HG03521 (cell line): ENCODE results near the gene AGO1.
"Not testable (repeated sequence)": the region's sequence is repeated elsewhere in the genome, so short reads cannot be mapped to it uniquely, and the experiment has no call there.

ENCODE experiments used
- ATAC-seq: cut with Tn5 transposase; IDR thresholded peaks from one replicate; pipeline ENCODE4 v1.9.1; 2021; ENCODE audit warnings: mild to moderate bottlenecking, moderate library complexity; ENCODE audit not compliant: unreplicated experiment

Gene AGO1

GRCh38 chr1:35866991-35867390, 16.0 kb upstream of the AGO1 start:
- no peak for ATAC-seq

DNA sequence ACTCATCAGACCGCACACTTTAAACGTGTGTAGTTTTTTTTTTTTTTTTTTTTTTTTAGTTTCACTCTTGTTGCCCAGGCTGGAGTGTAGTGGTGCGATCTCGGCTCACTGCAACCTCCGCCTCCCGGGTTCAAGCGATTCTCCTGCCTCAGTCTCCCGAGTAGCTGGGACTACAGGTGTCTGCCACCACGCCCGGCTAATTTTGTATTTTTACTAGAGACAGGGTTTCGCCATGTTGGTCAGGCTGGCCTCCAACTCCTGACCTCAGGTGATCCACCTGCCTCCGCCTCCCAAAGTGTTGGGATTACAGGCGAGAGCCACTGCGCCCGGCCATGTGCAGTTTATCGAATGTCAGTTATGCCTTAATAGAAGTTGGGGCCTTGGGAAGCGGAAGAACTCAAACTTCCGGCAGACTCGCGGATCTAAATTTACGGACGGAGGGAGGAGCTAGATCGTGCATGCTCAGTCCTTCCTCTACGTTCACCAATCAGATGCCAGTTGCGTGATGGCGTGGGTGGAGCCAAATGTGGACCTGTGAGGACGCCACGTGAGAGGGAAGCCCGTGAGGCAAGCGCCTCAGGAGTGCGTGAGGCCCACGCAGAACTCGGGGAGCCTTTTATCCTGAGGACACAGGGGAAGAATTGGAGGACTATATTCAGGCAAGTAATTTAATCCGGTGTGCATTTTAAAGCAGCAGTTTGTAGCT, 13.6 kb upstream of the AGO1 start:
- ATAC-seq: not testable (repeated sequence)

GRCh38 chr1:35870651-35871309, 12.2 kb upstream of the AGO1 start:
- no peak for ATAC-seq

DNA sequence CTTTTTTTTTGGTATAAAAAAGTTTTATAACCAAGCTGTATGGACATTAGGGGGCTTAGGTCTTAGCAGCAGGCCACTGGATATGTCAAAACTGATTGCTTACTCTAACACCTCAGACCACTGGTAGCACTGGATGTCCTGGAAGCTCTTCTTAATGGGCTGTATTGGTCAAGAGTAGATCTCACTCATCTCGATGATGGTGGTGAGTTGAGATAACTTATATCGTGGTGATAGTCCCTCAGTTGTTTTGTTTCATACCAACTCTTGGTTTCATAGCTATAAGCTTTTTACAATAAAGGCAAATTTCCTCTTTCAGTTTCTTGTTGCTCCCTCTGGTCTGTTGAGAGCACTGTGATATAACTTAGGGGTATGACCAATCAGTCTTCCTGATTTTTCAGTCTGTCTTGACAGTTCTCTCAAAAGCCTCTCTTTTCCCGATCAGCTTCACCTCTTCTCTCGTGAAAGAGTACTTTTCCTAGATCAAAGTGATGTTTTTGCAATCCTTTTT, 9.7 kb upstream of the AGO1 start:
- ATAC-seq: no peak

DNA sequence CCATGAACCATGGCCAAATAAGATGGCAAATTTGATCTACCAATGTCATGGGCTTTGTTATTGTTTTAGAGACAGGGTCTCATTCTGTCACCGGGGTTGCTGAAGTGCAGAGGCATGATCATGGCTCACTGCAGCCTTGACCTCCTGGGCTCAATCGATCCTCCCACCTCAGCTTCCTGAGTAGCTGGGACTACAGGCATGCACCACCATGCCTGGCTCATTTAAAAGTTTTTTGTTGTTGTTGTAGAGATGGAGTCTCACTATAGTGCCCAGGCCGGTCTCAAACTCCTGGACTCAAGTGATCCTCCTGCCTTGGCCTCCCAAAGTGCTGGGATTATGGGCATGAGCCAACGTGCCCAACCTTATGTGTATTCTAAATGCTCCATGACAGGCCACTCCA, 8.9 kb upstream of the AGO1 start:
- ATAC-seq: not testable (repeated sequence)

DNA sequence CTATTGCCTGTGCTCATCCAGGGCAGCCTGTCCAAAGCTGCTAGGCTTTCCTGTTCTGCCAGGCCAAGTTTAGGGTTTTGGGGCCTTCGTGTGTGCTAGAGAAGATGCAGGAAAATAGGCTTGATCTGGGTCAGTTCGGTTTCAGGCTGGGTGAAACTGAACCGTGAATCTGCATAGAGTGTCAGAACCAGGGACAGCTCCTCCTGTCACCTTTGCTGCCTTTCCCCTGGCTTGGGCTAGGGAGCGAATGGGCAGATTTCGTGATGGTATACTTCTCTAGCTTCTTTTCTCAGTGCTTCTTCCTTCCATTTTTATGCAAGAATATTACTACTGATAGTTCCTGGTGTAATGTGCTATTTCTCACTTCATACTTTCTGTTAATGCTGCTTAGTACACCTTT, 6.0 kb upstream of the AGO1 start:
- ATAC-seq: no peak

DNA sequence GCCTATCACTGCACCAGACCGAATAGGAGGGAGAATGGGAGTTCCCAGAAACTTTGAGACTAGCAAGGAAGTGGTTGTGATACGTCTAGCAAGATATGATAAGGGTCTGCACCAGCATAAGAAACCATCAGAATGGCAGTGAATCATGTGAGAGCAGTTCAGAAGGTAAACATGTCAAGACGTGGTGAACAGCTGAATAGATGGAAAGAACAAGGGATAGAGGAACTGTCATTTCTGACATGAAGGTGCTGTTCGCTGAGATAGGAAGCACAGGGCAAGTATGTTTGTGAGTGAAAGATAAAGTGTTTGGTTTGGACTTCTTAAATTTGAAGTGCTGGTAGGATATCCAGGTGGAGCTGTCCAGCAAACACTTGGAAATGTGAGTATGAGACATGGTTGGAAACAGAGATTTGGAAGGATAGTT, 1.1 kb upstream of the AGO1 start:
- no peak for ATAC-seq

DNA sequence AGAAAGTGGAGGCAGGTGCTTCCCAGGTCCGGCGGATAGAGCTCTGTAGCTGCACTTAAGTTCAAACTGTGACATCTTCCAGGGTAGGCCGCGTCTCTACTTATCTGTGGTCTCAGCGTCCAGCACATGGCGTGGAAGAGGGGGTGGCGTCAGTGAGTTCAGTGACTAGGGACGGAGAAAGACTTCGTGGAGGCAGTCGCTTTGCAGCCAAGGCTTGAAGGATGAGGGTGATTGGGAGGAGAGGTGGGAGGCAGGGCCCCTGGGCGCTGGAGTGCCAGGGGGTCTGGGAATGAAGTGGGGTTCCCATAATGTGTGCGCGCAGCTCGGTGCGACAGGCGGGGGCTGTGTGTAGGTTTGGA, 444 bp upstream of the AGO1 start:
- no peak for ATAC-seq

GRCh38 chr1:35883635-35884101, 659 bp downstream of the AGO1 start:
- ATAC-seq: no peak

GRCh38 chr1:35884934-35885333, 1.9 kb downstream of the AGO1 start:
- no peak for ATAC-seq

GRCh38 chr1:35885961-35886558, 3.1 kb downstream of the AGO1 start:
- no peak for ATAC-seq

DNA sequence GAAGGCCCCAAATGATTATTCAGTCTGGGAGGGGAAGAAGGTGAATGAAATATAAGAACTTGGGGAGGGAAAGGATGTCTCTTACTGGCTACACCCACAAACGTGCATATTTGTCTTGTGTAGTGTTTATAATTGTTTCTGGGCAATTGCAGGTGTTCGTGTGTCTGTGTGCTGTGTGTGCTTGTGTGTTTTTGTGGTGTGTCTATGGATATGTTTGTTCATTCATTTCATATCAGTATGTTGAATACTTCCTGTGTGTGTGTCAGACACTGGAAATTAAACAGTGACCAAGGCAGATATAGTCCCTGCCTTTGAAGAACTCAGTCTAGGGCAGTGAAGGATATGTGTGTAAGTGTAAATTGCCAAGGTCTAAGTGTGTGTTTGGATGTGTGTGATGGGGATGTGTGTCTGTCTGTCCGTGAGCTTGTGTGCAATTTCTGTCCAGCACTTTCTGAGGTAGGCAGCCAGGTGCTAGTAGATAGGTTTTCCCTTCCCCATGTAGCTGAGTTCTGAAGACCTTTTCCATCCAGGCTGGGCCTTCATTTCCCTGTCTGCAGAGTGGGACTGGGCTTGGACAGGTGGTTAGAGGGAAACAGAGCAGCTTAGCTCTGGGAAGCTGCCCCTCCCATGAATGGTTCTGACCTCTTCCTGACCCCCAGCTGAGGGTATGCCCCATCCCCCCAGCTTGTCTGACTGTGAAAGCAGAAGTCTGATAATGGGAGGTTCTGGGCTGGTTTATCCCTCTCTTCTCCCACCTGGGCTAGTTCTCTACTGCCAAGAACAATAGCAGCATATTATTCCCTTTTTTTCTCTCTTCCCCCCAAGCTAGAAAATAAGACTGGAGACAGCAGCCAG, 3.8 kb downstream of the AGO1 start:
- no peak for ATAC-seq

- ATAC-seq: no peak
Measured at GRCh38 chr1:35887508-35887907, 4.5 kb downstream of the AGO1 start.

DNA sequence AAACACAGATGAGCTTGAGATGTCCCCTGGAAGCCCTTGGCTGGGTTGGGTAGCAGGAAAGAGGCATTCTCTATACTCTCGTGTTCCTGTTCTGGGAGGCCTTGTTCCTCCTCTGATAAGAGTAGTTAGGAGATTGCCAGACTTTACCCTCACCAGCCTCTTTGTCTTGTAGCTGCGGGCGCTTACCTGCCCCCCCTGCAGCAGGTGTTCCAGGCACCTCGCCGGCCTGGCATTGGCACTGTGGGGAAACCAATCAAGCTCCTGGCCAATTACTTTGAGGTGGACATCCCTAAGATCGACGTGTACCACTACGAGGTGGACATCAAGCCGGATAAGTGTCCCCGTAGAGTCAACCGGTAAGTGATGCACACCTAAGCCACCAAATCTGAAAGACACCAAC, 5.2 kb downstream of the AGO1 start:
- no peak for ATAC-seq

DNA sequence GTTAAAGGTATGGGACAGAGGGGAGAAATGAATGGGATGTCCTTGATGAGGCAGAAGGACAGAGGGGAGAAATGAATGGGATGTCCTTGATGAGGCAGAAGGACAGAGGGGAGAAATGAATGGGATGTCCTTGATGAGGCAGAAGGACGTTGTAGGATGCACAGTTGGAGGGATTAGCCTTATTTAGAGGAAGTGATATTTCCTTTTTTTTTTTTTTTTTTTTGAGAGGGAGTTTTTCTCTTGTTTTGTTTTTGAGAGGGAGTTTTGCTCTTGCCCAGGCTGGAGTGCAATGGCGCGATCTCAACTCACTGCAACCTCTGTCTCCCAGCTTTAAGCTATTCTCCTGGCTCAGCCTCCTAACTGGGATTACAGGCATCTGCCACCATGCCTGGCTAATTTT, 6.0 kb downstream of the AGO1 start:
- not testable (repeated sequence) for ATAC-seq

- ATAC-seq: no peak
Measured at GRCh38 chr1:35893051-35893879, 10.3 kb downstream of the AGO1 start.

GRCh38 chr1:35894183-35894582, 11.2 kb downstream of the AGO1 start:
- ATAC-seq: peak; percentile 54

GRCh38 chr1:35894656-35895055, 11.6 kb downstream of the AGO1 start:
- ATAC-seq: no peak

GRCh38 chr1:35899941-35900340, 16.9 kb downstream of the AGO1 start:
- no peak for ATAC-seq

DNA sequence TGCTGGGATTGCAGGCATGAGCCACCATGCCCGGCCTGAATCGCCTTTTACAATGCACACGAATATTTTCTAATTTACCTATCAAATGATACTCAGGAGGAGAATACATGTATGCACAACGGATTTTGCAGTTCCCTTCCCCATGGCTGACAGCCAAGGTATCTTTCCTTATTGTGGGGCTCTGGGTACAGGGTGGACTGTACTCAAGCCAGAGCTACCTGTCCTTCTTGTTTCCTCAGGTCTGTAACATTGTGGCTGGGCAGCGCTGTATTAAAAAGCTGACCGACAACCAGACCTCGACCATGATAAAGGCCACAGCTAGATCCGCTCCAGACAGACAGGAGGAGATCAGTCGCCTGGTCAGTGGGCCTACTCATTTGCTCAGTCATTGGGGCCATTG, 18.2 kb downstream of the AGO1 start:
- ATAC-seq: no peak
